CD14-positive monocyte (primary cell): ENCODE data around the gene CTU1. TPM values are rescaled to one million over a fixed set of nuclear protein-coding genes. Genes with fewer than 3 reads are reported as not detected.

Experiments
- DNase-seq, 3 donors: peaks; one replicate each; pipeline ENCODE4 v3.0.0-alpha.2; 2011 to 2022
- H2AFZ ChIP-seq: 2 replicates; pipeline ENCODE4 v1.6.0; 2012; ENCODE audit warnings: mild to moderate bottlenecking, low read depth, low read length, inconsistent platforms; ENCODE audit not compliant: insufficient read depth, poor library complexity, severe bottlenecking
- H3K27ac ChIP-seq, 2 donors: 1 replicate in 1 of 2; 2 replicates in 1 of 2; pipeline ENCODE4 v1.5.1; 2012 to 2013; ENCODE audit warnings: low read length in 2 of 2, control low read depth in 1 of 2, inconsistent platforms in 1 of 2, low read depth in 1 of 2, mild to moderate bottlenecking in 1 of 2
- H3K27me3 ChIP-seq, 2 donors: one replicate each; pipeline versions ENCODE4 v1.6.0 to v1.6.1; 2011 to 2013; ENCODE audit warnings: low read length in 2 of 2; ENCODE audit not compliant: control insufficient read depth in 2 of 2, insufficient read depth in 2 of 2
- H3K36me3 ChIP-seq, 2 donors: replicated peaks in 1 of 2; 1 replicate in 1 of 2; 2 replicates in 1 of 2; pipeline versions ENCODE4 v1.5.1 to v1.6.1; 2012 to 2013; ENCODE audit warnings: low read length in 2 of 2, control low read depth in 1 of 2, inconsistent platforms in 1 of 2, mild to moderate bottlenecking in 1 of 2; ENCODE audit not compliant: insufficient read depth in 2 of 2, control insufficient read depth in 1 of 2
- H3K4me1 ChIP-seq, 2 donors: 1 replicate in 1 of 2; 2 replicates in 1 of 2; pipeline versions ENCODE4 v1.5.1 to v1.6.1; 2012 to 2013; ENCODE audit warnings: low read length in 2 of 2, control low read depth in 1 of 2, inconsistent platforms in 1 of 2, mild to moderate bottlenecking in 1 of 2, moderate library complexity in 1 of 2; ENCODE audit not compliant: insufficient read depth in 2 of 2, control insufficient read depth in 1 of 2
- H3K4me2 ChIP-seq: replicated peaks from 2 replicates; pipeline ENCODE3; 2012; ENCODE audit warnings: low read length, moderate library complexity, mild to moderate bottlenecking; ENCODE audit not compliant: poor library complexity, severe bottlenecking; ENCODE audit errors: extremely low read depth
- H3K4me3 ChIP-seq, 3 experiments: fragments of 200-600 bp in 1 of 3; sonication (generic) in 1 of 3; replicated peaks in 1 of 3; 1 replicate in 2 of 3; 2 replicates in 1 of 3; pipeline ENCODE4 v1.5.1; 2011 to 2013; ENCODE audit warnings: low read length in 3 of 3, mild to moderate bottlenecking in 3 of 3, control low read depth in 2 of 3, low read depth in 2 of 3, inconsistent platforms in 1 of 3, moderate library complexity in 1 of 3
- H3K79me2 ChIP-seq: 2 replicates; pipeline ENCODE4 v1.6.0; 2012; ENCODE audit warnings: mild to moderate bottlenecking, control low read depth, inconsistent platforms, low read length, moderate library complexity; ENCODE audit not compliant: insufficient read depth
- H3K9ac ChIP-seq: 2 replicates; pipeline ENCODE4 v1.6.0; 2017; ENCODE audit warnings: low read length, mild to moderate bottlenecking; ENCODE audit not compliant: insufficient read depth, poor library complexity, severe bottlenecking
- H3K9me3 ChIP-seq, 2 donors: replicated peaks in 1 of 2; 1 replicate in 1 of 2; 2 replicates in 1 of 2; pipeline versions ENCODE4 v1.5.1 to v1.6.1; 2012 to 2013; ENCODE audit warnings: low read length in 2 of 2, control low read depth in 1 of 2; ENCODE audit not compliant: control insufficient read depth in 1 of 2, insufficient read depth in 1 of 2
- H4K20me1 ChIP-seq: 2 replicates; pipeline ENCODE4 v1.6.0; 2012; ENCODE audit warnings: mild to moderate bottlenecking, low read length, control low read depth, moderate library complexity; ENCODE audit not compliant: insufficient read depth
- H3K27ac Mint-ChIP-seq, 7 donors: one replicate each; pipeline ENCODE4 v1.8.0; 2020; ENCODE audit warnings: mild to moderate bottlenecking in 7 of 7, mixed read lengths in 7 of 7, moderate library complexity in 6 of 7, inconsistent platforms in 2 of 7
- H3K27me3 Mint-ChIP-seq, 3 donors: one replicate each; pipeline ENCODE4 v1.8.0; 2021 to 2022; ENCODE audit warnings: low read depth in 3 of 3, mild to moderate bottlenecking in 3 of 3, mixed read lengths in 3 of 3, moderate library complexity in 3 of 3, inconsistent platforms in 1 of 3
- H3K36me3 Mint-ChIP-seq, 2 donors: one replicate each; pipeline ENCODE4 v1.8.0; 2020; ENCODE audit warnings: mixed read lengths in 2 of 2, inconsistent platforms in 1 of 2, mild to moderate bottlenecking in 1 of 2
- H3K4me1 Mint-ChIP-seq: one replicate; pipeline ENCODE4 v1.8.0; 2020; ENCODE audit warnings: mild to moderate bottlenecking, mixed read lengths
- H3K4me3 Mint-ChIP-seq, 2 donors: one replicate each; pipeline ENCODE4 v1.8.0; 2020; ENCODE audit warnings: mild to moderate bottlenecking in 2 of 2, mixed read lengths in 2 of 2, moderate library complexity in 1 of 2
- H3K9me3 Mint-ChIP-seq, 7 donors: one replicate each; pipeline ENCODE4 v1.8.0; 2020 to 2022; ENCODE audit warnings: mixed read lengths in 7 of 7, mild to moderate bottlenecking in 6 of 7, moderate library complexity in 6 of 7, inconsistent platforms in 2 of 7
- CTCF ChIP-seq: fragments of 200-600 bp; IDR thresholded peaks from one replicate; pipeline ENCODE4 v1.8.0; 2022; ENCODE audit warnings: antibody characterized with exemption, mild to moderate bottlenecking
- intact Hi-C, 2 donors: fragments of 100-400 bp; cut with micrococcal nuclease; formaldehyde crosslinking; loops; one replicate each; pipeline versions ENCODE4 v1.15.0 to v1.15.1; 2023
- polyA plus RNA-seq, 3 donors: library from polyadenylated mRNA; depleted of rRNA in 1 of 3; unstranded in 2 of 3; stranded (reverse) in 1 of 3; fragments of 300-500 nt in 2 of 3; fragments of >200 nt in 1 of 3; fragmentation: Illumina TruSeq in 2 of 3; gene quantifications; 1 replicate in 2 of 3; 2 replicates in 1 of 3; pipeline ENCODE4 v1.2.3, GENCODE V29; 2012 to 2021

Gene CTU1
- polyA plus RNA-seq, 3 donors, result 0.75 to 3.0 (median 2.9) TPM

GRCh38 chr19:51055866-51056265, 52.3 kb downstream of the CTU1 start:
- Mint-ChIP-seq H3K9me3 (peaks cover 0 to 2% (median 0%) of the 10 kb centered on the region in 7 donors), H3K27me3 (peaks cover 12 to 41% (median 24%) of the 10 kb centered on the region in 3 donors), H3K4me3 (no peak overlapping the region), H3K27ac (no peak overlapping the region), H3K36me3 (no peaks in the 10 kb centered on the region), H3K4me1 (no peaks in the 10 kb centered on the region)
- H3K9me3 ChIP-seq, result no peaks in the 10 kb centered on the region
- no peak for DNase-seq
- H3K36me3 ChIP-seq, result no peaks in the 10 kb centered on the region
- H3K9ac ChIP-seq, result no peak overlapping the region
- no peak for TF ChIP-seq CTCF
- intact Hi-C loops, result no loop called here
- no peak overlapping the region for H3K4me2 ChIP-seq
- no peaks in the 10 kb centered on the region for H4K20me1 ChIP-seq
- no peak overlapping the region for H3K27ac ChIP-seq
- no peak overlapping the region for H2AFZ ChIP-seq
- no peaks in the 10 kb centered on the region for H3K79me2 ChIP-seq
- no peak overlapping the region for H3K4me3 ChIP-seq
- no peaks in the 10 kb centered on the region for H3K4me1 ChIP-seq
- H3K27me3 ChIP-seq, result peaks cover 2 to 13% of the 10 kb centered on the region in 2 donors

Other genes with a start within 250 kb of the CTU1 start
- not detected for gene KLK2, start 235.0 kb downstream of the CTU1 start, polyA plus RNA-seq
- gene KLK4, start 197.0 kb downstream of the CTU1 start, polyA plus RNA-seq, result not detected
- gene KLK5, start 155.4 kb downstream of the CTU1 start, polyA plus RNA-seq, result not detected
- not detected for gene KLK6, start 138.8 kb downstream of the CTU1 start, polyA plus RNA-seq
- not detected for gene KLK7, start 124.5 kb downstream of the CTU1 start, polyA plus RNA-seq
- gene KLK8, start 106.8 kb downstream of the CTU1 start, polyA plus RNA-seq, result not detected
- gene KLK10, start 88.7 kb downstream of the CTU1 start, polyA plus RNA-seq, result not detected
- not detected for gene KLK11, start 81.8 kb downstream of the CTU1 start, polyA plus RNA-seq
- gene KLK12, start 73.4 kb downstream of the CTU1 start, polyA plus RNA-seq, result not detected
- not detected for gene KLK13, start 43.3 kb downstream of the CTU1 start, polyA plus RNA-seq
- under 1 TPM in 1 of 3 donors, not detected in 2; 0.29 TPM for gene KLK14, start 25.5 kb downstream of the CTU1 start, polyA plus RNA-seq
- gene SIGLEC9, start 16.5 kb upstream of the CTU1 start, polyA plus RNA-seq, result 100 to 1,000 TPM in 2 of 3 donors, 10 to 100 TPM in 1; 87.5 to 137 (median 133) TPM
- gene SIGLEC7, start 33.9 kb upstream of the CTU1 start, polyA plus RNA-seq, result 10 to 100 TPM; 71.8 to 93.3 (median 82.0) TPM
- gene CD33, start 116.7 kb upstream of the CTU1 start, polyA plus RNA-seq, result 100 to 1,000 TPM; 229 to 360 (median 264) TPM
- gene SIGLECL1, start 142.7 kb upstream of the CTU1 start, polyA plus RNA-seq, result under 1 TPM in 1 of 3 donors, not detected in 2; 0.16 TPM
- under 1 TPM in 1 of 3 donors, not detected in 2; 0.05 TPM for gene IGLON5, start 203.2 kb upstream of the CTU1 start, polyA plus RNA-seq
- gene VSIG10L, start 233.7 kb upstream of the CTU1 start, polyA plus RNA-seq, result 1 to 10 TPM in 1 of 3 donors, under 1 TPM in 2; 0.62 to 2.3 (median 0.73) TPM